H54 (cell line): Measurements from ENCODE around the gene ELFN1.

Experiments used
- DNase-seq: peaks from one replicate; pipeline ENCODE4 v3.0.0; 2011; ENCODE audit warnings: low spot score, mixed read lengths; ENCODE audit not compliant: insufficient read length
- FAIRE-seq: peaks from 3 replicates; lab custom pipeline; 2011; peaks lifted over from hg19 to GRCh38; lab: Jason Lieb, UNC
- POLR2A ChIP-seq: IDR thresholded peaks from 2 replicates; pipeline ENCODE4 v1.6.1; 2011; ENCODE audit warnings: low read depth, mild to moderate bottlenecking, low read length

Gene ELFN1

GRCh38 chr7:1671594-1672451 is 1.7 kb downstream of the ELFN1 start:
- DNase-seq: peak; percentile 68
- no peak for TF ChIP-seq POLR2A
- FAIRE-seq: no peak

- FAIRE-seq (no peak), DNase-seq (no peak)
- TF ChIP-seq POLR2A: no peak
These were observed 2.9 kb downstream of the ELFN1 start for GRCh38 chr7:1672851-1673486.

- DNase-seq: no peak
- TF ChIP-seq POLR2A: no peak
- FAIRE-seq: no peak
These were observed 3.6 kb downstream of the ELFN1 start for GRCh38 chr7:1673581-1674118.

GRCh38 chr7:1674161-1675035 is 4.3 kb downstream of the ELFN1 start:
- FAIRE-seq: no peak
- DNase-seq: no peak
- TF ChIP-seq POLR2A: no peak

- FAIRE-seq: no peak
- DNase-seq: no peak
- no peak for TF ChIP-seq POLR2A
These were observed 5.1 kb downstream of the ELFN1 start for GRCh38 chr7:1675036-1675671.

GRCh38 chr7:1675673-1676549 is 5.8 kb downstream of the ELFN1 start:
- no peak for TF ChIP-seq POLR2A
- no peak for DNase-seq
- FAIRE-seq: no peak

GRCh38 chr7:1676550-1677078 is 6.5 kb downstream of the ELFN1 start:
- DNase-seq: no peak
- FAIRE-seq: no peak
- TF ChIP-seq POLR2A: no peak

- no peak for TF ChIP-seq POLR2A
- DNase-seq: no peak
- no peak for FAIRE-seq
These were observed 7.4 kb downstream of the ELFN1 start for GRCh38 chr7:1677206-1678080.

GRCh38 chr7:1678081-1678543 is 8.0 kb downstream of the ELFN1 start:
- FAIRE-seq: no peak
- no peak for DNase-seq

GRCh38 chr7:1678571-1679325 is 8.7 kb downstream of the ELFN1 start:
- FAIRE-seq: no peak

More at GRCh38 chr7:1678081-1678543, 8.0 kb downstream of the ELFN1 start:
- no peak for TF ChIP-seq POLR2A

More at GRCh38 chr7:1678571-1679325, 8.7 kb downstream of the ELFN1 start:
- no peak for TF ChIP-seq POLR2A
- DNase-seq: no peak
